ENCODE results near the gene BAIAP2L1.
"Not testable (repeated sequence)": the region's sequence is repeated elsewhere in the genome, so short reads cannot be mapped to it uniquely, and the experiment has no call there.

The BAIAP2L1 gene

GRCh38 chr7:98399462-98399861 is 1.4 kb downstream of the BAIAP2L1 start:
- DNase-seq (ENCODE audit: low spot score): no peak

- no peak for DNase-seq (ENCODE audit: low spot score)
Measured at GRCh38 chr7:98398567-98399372, 2.1 kb downstream of the BAIAP2L1 start.

GRCh38 chr7:98396768-98397167 is 4.1 kb downstream of the BAIAP2L1 start:
- no peak for DNase-seq (ENCODE audit: low spot score)

GRCh38 chr7:98395951-98396350 is 4.9 kb downstream of the BAIAP2L1 start:
- no peak for DNase-seq (ENCODE audit: low spot score)

GRCh38 chr7:98395481-98395880 is 5.4 kb downstream of the BAIAP2L1 start:
- no peak for DNase-seq (ENCODE audit: low spot score)

GRCh38 chr7:98394377-98394836 is 6.5 kb downstream of the BAIAP2L1 start:
- no peak for DNase-seq (ENCODE audit: low spot score)

GRCh38 chr7:98387544-98388226 is 13.2 kb downstream of the BAIAP2L1 start:
- no peak for DNase-seq (ENCODE audit: low spot score)

GRCh38 chr7:98387131-98387530 is 13.8 kb downstream of the BAIAP2L1 start:
- no peak for DNase-seq (ENCODE audit: low spot score)

GRCh38 chr7:98385532-98385931 is 15.4 kb downstream of the BAIAP2L1 start:
- DNase-seq (ENCODE audit: low spot score): not testable (repeated sequence)

GRCh38 chr7:98378210-98378819 is 22.6 kb downstream of the BAIAP2L1 start:
- no peak for DNase-seq (ENCODE audit: low spot score)

- DNase-seq (ENCODE audit: low spot score): no peak
Measured at GRCh38 chr7:98376711-98377110, 24.2 kb downstream of the BAIAP2L1 start.

- no peak for DNase-seq (ENCODE audit: low spot score)
Measured at GRCh38 chr7:98375664-98376063, 25.2 kb downstream of the BAIAP2L1 start.

GRCh38 chr7:98374285-98374680 is 26.6 kb downstream of the BAIAP2L1 start:
- no peak for DNase-seq (ENCODE audit: low spot score)

- DNase-seq (ENCODE audit: low spot score): peak; percentile 89
Measured at GRCh38 chr7:98372993-98373392, 27.9 kb downstream of the BAIAP2L1 start.

- DNase-seq (ENCODE audit: low spot score): no peak
Measured at GRCh38 chr7:98369726-98370125, 31.2 kb downstream of the BAIAP2L1 start.

GRCh38 chr7:98368716-98369115 is 32.2 kb downstream of the BAIAP2L1 start:
- no peak for DNase-seq (ENCODE audit: low spot score)

- DNase-seq (ENCODE audit: low spot score): no peak
Measured at GRCh38 chr7:98366562-98366938, 34.3 kb downstream of the BAIAP2L1 start.

- DNase-seq (ENCODE audit: low spot score): no peak
Measured at GRCh38 chr7:98365863-98366561, 34.9 kb downstream of the BAIAP2L1 start.

GRCh38 chr7:98364220-98364619 is 36.7 kb downstream of the BAIAP2L1 start:
- DNase-seq (ENCODE audit: low spot score): no peak

GRCh38 chr7:98362517-98362916 is 38.4 kb downstream of the BAIAP2L1 start:
- DNase-seq (ENCODE audit: low spot score): no peak

- peak; percentile 34 for DNase-seq (ENCODE audit: low spot score)
Measured at GRCh38 chr7:98360221-98361130, 40.4 kb downstream of the BAIAP2L1 start.

Measured in cerebellar cortex (tissue), 1 donor.